NCI-H526 treated with DMSO at 0.1 percent for 48 hours (cell line): Measurements from ENCODE around the gene MSANTD3.

Source experiments
- DNase-seq: peaks from one replicate; lab custom pipeline; 2025; lab: John Stamatoyannopoulos, UW

Gene MSANTD3

DNA sequence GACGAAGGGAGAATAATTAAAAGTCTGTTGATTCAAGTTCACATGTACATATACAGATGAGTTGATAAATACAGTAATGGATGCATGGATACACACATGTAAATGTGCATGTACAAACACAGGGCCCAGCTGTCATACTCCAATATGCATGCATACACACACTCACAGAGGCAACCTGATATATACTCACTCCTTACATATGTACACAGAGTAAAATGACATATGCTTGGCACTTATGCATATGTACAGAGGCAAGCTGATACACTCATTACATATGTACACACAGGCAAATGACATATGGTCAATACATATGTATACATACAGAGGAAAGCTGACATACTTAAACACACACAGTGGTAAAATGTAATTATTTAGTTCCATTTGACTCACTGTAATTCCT lies 38.8 kb downstream of the MSANTD3 start:
- peak; percentile 5 for DNase-seq

DNA sequence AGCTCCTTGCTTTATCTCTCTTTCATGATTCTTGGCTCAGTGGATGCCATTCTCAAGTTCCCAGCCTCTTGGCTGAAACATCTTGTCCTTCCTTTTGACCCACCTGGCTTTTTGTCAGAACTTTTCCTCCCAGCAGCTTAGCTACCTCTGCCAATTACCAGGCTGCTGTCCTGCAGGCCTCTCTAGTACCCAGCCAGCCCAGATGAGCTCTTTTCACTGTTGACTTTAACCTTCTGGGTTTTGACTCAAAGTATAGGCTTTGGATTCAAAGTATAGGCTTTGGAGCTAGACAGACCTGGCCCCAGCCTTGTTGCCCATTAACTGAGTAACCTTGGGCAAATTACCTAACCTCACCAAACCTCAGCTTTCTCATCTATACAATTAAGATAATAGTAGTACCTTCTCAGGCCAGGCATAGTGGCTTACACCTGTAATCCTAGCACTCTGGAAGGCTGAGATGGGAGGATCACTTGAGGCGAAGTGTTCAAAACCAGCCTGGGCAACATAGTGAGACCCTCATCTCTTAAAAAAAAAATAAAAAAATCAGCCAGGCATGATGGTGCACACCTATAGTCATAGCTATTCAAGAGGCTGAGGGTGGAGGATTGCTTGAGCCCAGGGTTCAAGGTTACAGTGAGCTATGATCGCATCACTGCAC lies 39.4 kb downstream of the MSANTD3 start:
- DNase-seq, result no peak

DNA sequence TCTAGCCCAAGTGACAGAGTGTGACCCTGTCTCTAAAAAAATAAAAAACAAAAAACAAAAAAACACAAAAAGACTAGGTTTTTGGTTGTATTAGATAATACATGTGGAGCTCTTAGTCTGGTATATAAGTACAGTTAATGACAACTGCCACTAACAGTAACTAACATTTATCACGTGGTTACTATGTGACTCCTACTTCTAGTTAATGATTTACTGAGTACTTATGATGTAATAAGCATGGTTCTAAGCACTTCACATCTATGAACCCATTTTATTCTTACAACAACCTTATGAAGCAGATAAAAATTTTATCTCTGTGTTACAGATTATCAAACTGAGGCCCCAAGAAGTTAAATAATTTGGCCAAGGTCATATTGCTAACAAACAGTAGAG lies 39.9 kb downstream of the MSANTD3 start:
- DNase-seq, result no peak

DNA sequence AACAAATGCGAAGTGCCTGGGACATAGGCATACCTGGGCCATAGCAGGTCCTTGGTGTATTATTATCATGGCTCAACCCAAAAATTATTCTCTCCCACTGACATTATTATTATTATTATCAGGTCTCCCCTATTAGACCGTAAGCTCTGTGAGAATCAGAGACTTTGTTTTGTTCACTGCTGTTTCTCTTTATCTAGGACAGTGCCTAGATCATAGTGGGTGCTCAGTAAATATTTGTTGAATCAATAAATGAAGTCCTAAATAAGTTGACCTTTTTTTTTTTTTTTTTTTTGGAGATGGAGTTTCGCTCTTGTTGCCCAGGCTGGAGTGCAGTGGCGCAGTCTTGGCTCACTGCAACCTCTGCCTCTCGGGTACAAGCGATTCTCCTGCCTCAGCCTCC lies 41.1 kb downstream of the MSANTD3 start:
- DNase-seq, result no peak

DNA sequence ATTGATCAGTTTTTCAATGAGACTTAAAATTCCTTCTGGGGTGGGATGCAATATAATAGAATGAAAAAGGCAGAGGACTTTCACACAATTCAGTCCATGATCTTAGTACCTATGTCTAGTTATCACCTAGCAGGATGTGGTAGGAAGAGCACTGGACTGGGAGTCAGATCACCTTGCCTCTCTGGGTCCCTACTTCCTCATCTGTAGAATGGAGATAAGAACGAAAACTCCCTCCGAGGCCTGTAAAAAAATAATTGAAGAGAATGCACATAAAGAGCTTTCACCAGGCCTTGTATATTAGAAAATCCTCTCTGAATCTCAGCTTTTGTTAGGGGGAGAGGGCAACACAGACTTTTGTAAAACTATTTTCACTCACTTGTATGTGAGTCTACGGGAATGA lies 45.3 kb downstream of the MSANTD3 start:
- no peak for DNase-seq

DNA sequence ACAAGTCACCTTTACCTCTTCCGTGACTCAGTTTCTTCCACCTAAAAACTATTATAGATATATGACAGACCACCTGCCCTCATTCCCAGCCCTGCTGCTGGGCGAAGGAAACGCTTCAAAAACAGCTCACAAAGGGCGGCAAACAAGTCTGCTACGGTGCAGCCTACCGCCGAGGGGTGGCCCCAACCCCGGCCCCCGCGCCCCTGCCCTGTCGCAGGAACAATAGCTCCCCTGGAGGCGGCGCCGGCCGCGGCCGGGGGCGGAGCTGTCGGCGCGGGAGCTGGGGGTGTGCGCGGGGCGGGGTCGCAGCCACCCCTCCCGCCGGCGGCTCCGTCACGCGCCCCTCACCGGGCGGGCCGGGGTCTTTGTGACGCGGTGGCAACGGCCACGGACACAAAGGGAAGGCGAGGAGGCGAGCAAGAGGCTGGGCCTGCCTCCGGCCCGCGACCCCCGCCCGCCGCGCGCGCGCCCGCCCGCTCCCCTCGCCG lies 45.9 kb downstream of the MSANTD3 start, which contains the start of gene TMEFF1:
Gene TMEFF1 (plus strand): TSS at position 362 of the 488 bp plus-strand sequence. CDS start 396 bp downstream, outside the sequence.
- peak; percentile 36 for DNase-seq

DNA sequence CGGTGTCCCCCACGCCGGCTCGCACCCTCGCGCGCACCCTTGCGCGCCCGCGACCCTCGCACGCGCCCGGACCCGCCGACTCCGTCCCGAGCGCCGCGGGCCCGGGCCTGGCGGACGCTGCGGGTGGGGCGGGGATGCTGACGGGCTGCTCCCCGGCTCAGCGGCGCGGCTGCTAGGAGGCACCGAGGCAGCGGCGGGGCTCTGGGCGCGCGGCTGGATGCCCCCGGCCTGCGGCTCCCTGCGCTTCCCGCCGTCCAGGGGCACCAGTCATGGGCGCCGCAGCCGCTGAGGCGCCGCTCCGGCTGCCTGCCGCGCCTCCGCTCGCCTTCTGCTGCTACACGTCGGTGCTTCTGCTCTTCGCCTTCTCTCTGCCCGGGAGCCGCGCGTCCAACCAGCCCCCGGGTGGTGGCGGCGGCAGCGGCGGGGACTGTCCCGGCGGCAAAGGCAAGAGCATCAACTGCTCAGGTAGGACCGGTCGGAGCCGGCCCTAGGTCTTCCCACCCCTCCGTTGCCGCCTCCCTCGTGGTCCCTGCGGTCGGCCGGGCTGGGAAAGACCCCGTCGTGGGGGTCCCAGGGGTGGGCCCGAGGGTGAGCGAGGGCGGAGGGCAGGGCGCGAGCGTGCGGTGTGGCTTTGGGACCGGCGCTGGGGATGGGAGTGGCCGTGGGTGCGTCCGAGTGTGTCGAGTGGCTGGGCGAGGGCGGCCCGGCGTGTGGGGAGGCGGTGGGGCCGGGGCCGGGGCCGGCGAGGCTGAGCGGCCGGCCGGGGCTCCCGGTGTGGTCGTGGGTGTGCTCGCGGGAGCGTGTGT lies 46.5 kb downstream of the MSANTD3 start:
- DNase-seq, result no peak

DNA sequence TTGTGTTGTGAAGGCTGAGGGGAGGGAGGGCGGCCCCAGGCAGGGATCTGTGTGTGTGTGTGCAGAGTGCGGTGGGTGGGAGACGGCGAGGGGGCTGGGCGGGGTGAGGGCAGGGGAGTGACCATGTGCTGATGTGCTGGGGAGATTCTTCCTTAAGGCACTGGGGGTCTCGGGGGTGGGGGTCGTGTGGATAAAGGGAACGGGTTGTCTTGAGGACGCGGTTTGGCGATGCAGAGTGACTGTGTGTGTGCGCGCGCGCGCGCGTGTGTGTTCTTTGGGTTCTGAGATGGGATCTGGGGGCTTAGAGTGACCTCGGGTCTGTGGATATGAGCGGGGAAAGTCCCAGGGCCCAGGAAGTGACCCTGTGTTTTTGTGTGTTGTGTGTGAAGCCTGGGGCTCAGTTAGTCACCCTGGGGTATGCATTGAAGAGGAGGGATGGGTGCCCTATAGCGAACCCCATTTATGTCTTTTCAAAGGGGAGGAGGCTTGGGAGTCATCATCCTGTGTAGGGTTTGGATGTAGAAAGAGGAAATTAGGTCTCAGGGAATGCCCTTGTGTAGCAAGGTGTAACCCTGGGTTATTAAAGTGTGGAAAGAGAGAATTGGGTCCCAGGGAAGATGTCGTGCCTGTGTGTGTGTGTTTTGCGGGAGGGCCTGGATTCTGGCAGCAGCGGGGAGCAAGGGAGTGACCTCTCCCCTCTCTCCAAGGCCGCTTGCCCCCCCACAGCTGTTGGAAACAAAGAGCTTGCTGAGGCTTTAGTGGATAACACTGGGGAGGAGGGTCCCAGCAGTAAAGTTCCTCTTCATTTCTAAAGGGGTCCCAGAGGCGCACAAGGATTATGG lies 47.4 kb downstream of the MSANTD3 start:
- DNase-seq, result no peak

DNA sequence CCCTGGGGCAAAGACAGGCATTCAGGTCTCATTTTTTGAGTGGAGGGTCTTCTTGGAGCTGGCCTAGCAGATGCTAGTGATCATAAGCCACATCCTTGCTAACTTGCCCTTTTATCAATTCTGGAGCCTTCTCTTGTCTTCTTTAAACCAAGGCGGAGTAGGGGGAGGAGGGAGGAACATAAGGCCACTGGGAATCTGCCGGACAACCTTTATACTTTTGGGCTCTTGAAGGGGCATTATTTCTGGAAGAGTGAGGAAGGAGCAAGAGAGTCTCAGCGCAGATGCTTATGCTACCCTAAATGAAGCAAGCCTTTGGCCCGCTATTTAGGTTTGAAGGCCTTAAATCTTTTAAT lies 48.0 kb downstream of the MSANTD3 start:
- DNase-seq, result no peak

DNA sequence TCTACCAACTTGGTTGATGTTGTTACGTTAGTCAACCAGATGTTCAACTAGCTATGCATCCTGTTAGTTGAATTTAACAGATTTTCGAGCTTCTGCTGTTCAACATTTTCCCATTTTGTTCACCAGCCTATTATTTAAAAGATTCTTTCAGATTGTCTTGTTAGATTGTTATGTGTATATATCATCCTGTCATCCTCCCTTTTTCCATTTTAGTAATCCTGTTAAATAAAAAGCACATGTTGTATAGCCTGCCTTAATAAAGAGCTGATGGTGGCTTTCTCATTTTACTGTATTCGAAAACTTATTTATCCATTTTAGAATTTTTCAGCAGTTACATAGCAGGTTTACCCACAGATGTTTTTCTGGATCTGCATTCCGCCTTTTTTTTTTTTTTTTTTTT lies 50.3 kb downstream of the MSANTD3 start:
- no peak for DNase-seq

DNA sequence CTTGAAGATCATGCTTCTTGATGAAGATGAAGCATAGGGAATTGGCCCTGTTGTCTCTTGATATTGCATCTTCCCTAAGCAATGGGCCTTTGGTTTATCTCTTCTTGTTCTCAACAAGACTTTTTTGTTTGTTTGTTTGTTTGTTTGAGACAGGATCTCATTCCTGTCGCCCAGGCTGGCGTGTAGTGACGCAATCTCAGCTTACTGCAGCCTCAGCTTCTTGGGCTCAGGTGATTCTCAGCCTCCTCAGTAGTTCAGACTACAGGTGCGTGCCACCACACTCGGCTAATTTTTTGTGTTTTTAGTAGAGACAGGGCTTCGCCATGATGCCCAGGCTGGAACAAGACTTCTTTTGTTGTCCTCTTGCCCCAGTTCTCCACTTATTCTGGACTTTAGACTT lies 51.2 kb downstream of the MSANTD3 start:
- no peak for DNase-seq

DNA sequence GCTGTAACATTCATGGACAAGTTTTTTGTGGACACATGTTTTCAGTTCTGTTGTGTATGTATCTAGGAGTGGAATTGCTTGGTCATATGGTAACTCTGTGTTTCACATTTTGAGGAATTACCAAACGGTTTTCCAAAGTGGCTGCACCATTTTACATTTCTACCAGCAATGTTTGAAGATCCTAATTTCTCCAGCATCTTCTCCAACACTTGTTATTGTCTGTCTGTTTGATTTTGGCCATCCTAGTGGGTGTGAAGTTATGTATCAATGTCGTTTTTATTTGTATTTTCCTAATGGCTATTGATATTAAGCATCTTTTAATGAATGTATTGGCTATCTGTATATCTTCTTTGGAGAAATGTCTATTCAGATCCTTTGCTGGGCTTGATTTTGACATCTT lies 52.9 kb downstream of the MSANTD3 start:
- no peak for DNase-seq

DNA sequence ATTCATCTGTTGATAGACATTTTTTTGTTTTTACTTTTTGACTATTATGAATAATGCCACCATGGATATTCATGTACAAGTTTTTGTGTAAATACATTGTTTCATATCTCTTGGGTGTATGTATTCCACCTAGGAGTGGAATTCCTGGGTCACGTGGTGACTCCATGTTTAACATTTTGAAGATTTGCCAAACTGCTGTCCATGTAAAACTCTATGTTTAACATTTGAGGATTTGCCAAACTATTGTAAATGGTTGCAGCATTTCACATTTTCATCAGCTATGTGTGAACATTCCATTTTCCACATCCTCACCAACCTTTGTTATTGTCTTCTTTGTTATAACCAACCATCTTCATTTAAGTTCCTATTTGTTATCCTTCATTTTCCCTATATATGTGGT lies 58.3 kb downstream of the MSANTD3 start:
- no peak for DNase-seq

DNA sequence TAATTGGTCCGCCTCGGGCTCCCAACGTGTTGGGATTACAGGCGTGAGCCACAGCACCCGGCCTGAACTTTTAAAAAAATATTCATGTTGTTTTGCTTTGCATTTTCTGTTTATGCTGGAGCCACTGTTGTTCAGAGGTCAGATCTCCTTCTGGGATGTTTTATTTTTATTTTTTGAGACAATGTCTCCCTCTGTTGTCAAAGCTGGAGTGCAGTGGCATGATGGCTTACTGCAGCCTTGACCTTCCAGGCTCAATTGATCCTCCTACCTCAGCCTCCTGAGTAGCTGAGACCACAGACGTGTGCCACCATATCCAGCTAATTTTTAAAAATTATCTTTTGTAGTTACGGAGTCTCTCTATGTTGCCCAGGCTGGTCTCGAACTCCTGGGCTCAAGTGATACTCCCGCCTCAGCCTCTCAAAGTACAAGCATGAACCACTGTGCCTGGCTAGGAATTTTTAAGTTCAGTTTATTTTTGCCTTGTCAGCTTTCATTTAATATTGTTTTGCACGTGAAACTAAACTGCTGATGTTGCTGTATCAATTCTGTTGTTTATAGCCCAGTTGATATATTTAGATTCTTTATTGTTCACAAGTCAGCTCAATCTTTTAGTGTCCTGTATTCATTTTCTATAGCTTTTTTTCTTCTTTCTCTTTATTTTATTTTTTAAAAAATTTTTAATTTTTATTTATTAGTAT lies 59.7 kb downstream of the MSANTD3 start:
- no peak for DNase-seq

DNA sequence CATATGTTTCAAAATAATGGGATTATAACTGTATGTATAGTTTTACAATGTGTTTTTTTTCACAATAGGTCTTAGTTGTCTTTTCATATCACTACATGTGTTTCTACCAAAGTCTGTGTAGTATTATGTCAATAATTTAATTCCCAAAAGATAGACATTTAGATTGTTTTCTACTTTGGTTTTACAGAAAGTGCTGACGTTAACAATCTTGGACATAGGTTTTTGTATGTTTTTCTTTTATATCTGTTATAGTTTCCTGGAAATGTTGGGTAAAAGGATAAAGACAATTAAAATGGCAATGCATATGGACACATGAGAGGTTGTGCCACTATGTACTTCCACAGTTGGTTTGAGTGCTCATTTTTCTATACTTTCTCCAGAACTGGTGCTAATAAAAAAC lies 61.2 kb downstream of the MSANTD3 start:
- no peak for DNase-seq

DNA sequence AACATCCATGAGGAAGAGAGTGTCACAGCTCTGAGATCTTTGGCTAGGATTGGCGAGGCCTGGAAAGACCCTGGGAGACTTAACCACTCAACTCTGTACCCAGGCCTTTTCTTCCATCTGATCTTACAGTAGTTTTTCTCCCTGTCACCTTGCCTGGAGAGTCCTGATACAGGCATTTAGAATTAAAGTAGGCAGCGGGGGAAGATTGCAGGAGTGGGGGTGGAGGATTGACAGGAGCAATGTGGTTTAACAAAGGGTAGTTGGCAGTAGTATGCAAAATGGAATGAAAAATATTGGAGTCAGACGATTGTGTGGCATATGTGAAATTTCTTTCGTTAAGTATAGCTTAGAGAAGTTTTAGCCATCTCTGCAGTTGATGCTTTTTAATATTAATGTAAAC lies 62.9 kb downstream of the MSANTD3 start:
- no peak for DNase-seq

DNA sequence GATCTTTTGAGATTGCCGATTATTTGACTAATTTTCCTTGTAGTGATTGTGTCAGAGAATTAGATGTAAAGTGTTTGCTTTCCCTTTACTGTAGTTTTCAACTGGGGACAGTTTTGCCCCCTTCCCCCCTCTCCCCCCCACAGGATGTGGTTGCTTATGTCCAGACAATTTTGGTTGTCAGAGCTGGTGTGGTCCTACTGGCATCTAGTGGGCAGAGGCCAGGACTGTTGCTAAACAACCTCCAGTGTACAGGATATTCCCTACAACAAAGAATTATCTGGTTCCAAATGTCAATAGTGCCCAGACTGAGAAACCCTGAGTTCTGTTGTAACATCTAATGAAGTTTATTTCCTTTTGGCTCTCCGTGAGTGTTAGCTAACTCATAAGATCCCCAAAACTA lies 66.0 kb downstream of the MSANTD3 start:
- DNase-seq, result no peak

DNA sequence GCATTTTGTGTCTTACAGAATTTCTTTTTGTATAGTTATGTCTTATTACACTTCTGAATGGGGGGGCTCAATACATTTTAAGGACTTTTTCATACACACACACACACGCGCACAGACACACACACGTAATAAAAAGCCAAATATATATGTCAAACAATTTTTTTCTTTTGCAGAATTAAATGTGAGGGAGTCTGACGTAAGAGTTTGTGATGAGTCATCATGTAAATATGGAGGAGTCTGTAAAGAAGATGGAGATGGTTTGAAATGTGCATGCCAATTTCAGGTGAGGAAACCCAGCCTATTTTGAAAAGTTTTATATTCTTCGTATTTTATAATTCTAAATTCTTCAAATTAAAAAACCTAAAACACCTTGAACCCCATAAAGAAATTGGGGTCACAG lies 71.6 kb downstream of the MSANTD3 start:
- no peak for DNase-seq

DNA sequence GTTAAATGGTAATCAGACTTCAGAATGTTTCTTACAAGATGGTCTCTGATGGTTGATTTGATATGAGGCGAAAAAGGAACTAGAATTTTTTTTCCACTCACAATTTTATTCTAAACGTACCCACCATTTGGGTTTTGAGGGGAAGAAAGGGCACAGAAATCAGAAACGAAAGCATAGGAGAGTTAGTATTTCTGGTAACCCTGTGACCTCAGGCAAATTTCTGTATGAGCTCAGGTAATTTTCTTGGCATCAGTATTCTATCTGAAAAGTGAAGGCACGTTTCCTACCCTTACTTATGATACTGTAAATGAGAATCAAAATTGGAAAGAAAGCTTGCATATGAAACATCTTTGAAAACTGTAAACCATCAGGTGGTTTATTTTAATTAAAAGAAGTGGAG lies 72.5 kb downstream of the MSANTD3 start:
- DNase-seq, result no peak

DNA sequence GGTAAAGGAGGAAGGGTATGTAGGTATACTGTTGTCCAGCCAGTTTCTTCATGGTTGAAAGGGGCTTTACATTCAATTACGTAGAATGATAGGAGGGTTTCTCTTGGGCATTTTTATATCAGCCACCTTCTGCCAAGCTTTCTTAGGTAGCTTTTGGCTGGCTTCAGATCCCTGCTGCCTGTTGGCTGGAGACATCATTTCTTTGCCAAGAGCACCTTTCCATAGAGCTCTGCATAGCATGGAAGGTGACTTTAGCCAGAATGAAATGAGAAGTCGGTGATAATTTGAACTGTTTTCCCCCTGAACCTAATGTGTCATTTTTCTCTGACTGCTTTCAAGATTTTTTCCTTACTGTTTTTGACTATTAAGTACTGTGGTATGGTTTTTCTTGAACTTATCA lies 72.9 kb downstream of the MSANTD3 start:
- no peak for DNase-seq
